Stimulated activated naive CD4-positive, alpha-beta T cell (primary cell): ENCODE results near the gene SSBP3.
A peak's percentile ranks its signal among the peaks of the same experiment; 100 is the strongest.
"Not testable (repeated sequence)": the region's sequence is repeated elsewhere in the genome, so short reads cannot be mapped to it uniquely, and the experiment has no call there.

ENCODE experiments used
- DNase-seq, 6 experiments: peaks; one replicate each; lab custom pipeline; 2025; lab: John Stamatoyannopoulos, UW

The SSBP3 gene

GRCh38 chr1:54244655-54245054 is 161.5 kb downstream of the SSBP3 start:
- no peak for DNase-seq

- no peak for DNase-seq
These were observed 163.2 kb downstream of the SSBP3 start for GRCh38 chr1:54243022-54243421.

GRCh38 chr1:54241364-54241763 is 164.8 kb downstream of the SSBP3 start:
- no peak for DNase-seq

- DNase-seq = no peak
These were observed 165.4 kb downstream of the SSBP3 start for GRCh38 chr1:54240741-54241335.

GRCh38 chr1:54239631-54240031 is 166.6 kb downstream of the SSBP3 start:
- DNase-seq = no peak

GRCh38 chr1:54239035-54239383 is 167.2 kb downstream of the SSBP3 start:
- DNase-seq = no peak

- DNase-seq = no peak
These were observed 167.7 kb downstream of the SSBP3 start for GRCh38 chr1:54238353-54239034.

GRCh38 chr1:54237586-54237985 is 168.6 kb downstream of the SSBP3 start:
- DNase-seq = no peak

- no peak for DNase-seq
These were observed 171.9 kb downstream of the SSBP3 start for GRCh38 chr1:54234284-54234683.

GRCh38 chr1:54233196-54233595 is 173.0 kb downstream of the SSBP3 start:
- DNase-seq = not testable (repeated sequence)

GRCh38 chr1:54230507-54231339 is 175.5 kb downstream of the SSBP3 start:
- DNase-seq = no peak

- no peak for DNase-seq
These were observed 176.8 kb downstream of the SSBP3 start for GRCh38 chr1:54229281-54229891.

- no peak for DNase-seq
These were observed 177.5 kb downstream of the SSBP3 start for GRCh38 chr1:54228638-54229079.

- no peak for DNase-seq
These were observed 178.3 kb downstream of the SSBP3 start for GRCh38 chr1:54227891-54228310.

GRCh38 chr1:54227091-54227602 is 179.0 kb downstream of the SSBP3 start:
- no peak for DNase-seq

GRCh38 chr1:54225986-54226559 is 180.1 kb downstream of the SSBP3 start:
- no peak for DNase-seq

GRCh38 chr1:54225378-54225777 is 180.8 kb downstream of the SSBP3 start:
- no peak for DNase-seq

GRCh38 chr1:54224233-54224632 is 182.0 kb downstream of the SSBP3 start:
- DNase-seq = peak in 1 of 6 experiments; percentile 4

GRCh38 chr1:54223441-54224202 is 182.6 kb downstream of the SSBP3 start:
- no peak for DNase-seq

GRCh38 chr1:54222711-54223110 is 183.5 kb downstream of the SSBP3 start:
- no peak for DNase-seq

- no peak for DNase-seq
These were observed 184.2 kb downstream of the SSBP3 start for GRCh38 chr1:54221867-54222484.
